HG03378 (cell line): ENCODE measurements around the gene SAMD1.

Source experiments
- ATAC-seq: cut with Tn5 transposase; IDR thresholded peaks from one replicate; pipeline ENCODE4 v1.9.1; 2021; ENCODE audit warnings: mild to moderate bottlenecking, moderate library complexity; ENCODE audit not compliant: unreplicated experiment

The SAMD1 gene

GRCh38 chr19:14113762-14114414, 23.3 kb upstream of the SAMD1 start:
- no peak for ATAC-seq

- no peak for ATAC-seq
Measured at GRCh38 chr19:14112809-14113385, 22.3 kb upstream of the SAMD1 start.

- ATAC-seq = no peak
Measured at GRCh38 chr19:14112051-14112808, 21.7 kb upstream of the SAMD1 start.

GRCh38 chr19:14111486-14111885, 20.9 kb upstream of the SAMD1 start:
- no peak for ATAC-seq

- ATAC-seq = no peak
Measured at GRCh38 chr19:14110650-14111049, 20.1 kb upstream of the SAMD1 start.

- ATAC-seq = no peak
Measured at GRCh38 chr19:14107581-14108461, 17.3 kb upstream of the SAMD1 start.

GRCh38 chr19:14106840-14107239, 16.3 kb upstream of the SAMD1 start:
- no peak for ATAC-seq

GRCh38 chr19:14105680-14106079, 15.1 kb upstream of the SAMD1 start:
- no peak for ATAC-seq

- no peak for ATAC-seq
Measured at GRCh38 chr19:14103310-14103709, 12.8 kb upstream of the SAMD1 start.

- ATAC-seq = no peak
Measured at GRCh38 chr19:14102756-14103155, 12.2 kb upstream of the SAMD1 start.

- no peak for ATAC-seq
Measured at GRCh38 chr19:14102102-14102696, 11.6 kb upstream of the SAMD1 start.

- no peak for ATAC-seq
Measured at GRCh38 chr19:14101003-14101545, 10.5 kb upstream of the SAMD1 start.

- no peak for ATAC-seq
Measured at GRCh38 chr19:14097532-14098151, 7.1 kb upstream of the SAMD1 start.

- no peak for ATAC-seq
Measured at GRCh38 chr19:14096272-14096992, 5.9 kb upstream of the SAMD1 start.

GRCh38 chr19:14094854-14095253, 4.3 kb upstream of the SAMD1 start:
- ATAC-seq = no peak

- ATAC-seq = no peak
Measured at GRCh38 chr19:14093117-14093823, 2.7 kb upstream of the SAMD1 start.

- no peak for ATAC-seq
Measured at GRCh38 chr19:14091813-14092462, 1.4 kb upstream of the SAMD1 start.

GRCh38 chr19:14091081-14091812, 696 bp upstream of the SAMD1 start:
- no peak for ATAC-seq
